Epithelial cell of proximal tubule (primary cell): ENCODE results near the gene PFKP. TPM values are rescaled to one million over a fixed set of nuclear protein-coding genes. Genes with fewer than 3 reads are reported as not detected.

ENCODE experiments used
- DNase-seq: peaks from one replicate; pipeline ENCODE4 v3.0.0-alpha.2; 2011; ENCODE audit warnings: low read depth
- H3K4me3 ChIP-seq: 2 replicates; pipeline ENCODE4 v1.5.1; 2011; ENCODE audit warnings: low read depth, mild to moderate bottlenecking, low read length
- CTCF ChIP-seq: conservative IDR thresholded peaks from 2 replicates; pipeline ENCODE4 v1.5.1; 2012; ENCODE audit warnings: low read depth, mild to moderate bottlenecking, low read length
- total RNA-seq: library from RNA; depleted of rRNA; stranded (reverse); fragments of >200 nt; gene quantifications from 2 replicates; pipeline ENCODE4 v1.2.3, GENCODE V29; 2015

PFKP gene
- total RNA-seq, 1 donor from 2014 or later = 402 TPM

- no peak for DNase-seq
- H3K4me3 ChIP-seq = no peak overlapping the region
- no peak for TF ChIP-seq CTCF
These were observed 79.9 kb downstream of the PFKP start for GRCh38 chr10:3147117-3147820.

- H3K4me3 ChIP-seq = no peak overlapping the region
- no peak for TF ChIP-seq CTCF
- no peak for DNase-seq
These were observed 80.7 kb downstream of the PFKP start for GRCh38 chr10:3148041-3148440.

- no peak for TF ChIP-seq CTCF
- H3K4me3 ChIP-seq = no peak overlapping the region
- no peak for DNase-seq
These were observed 81.6 kb downstream of the PFKP start for GRCh38 chr10:3148994-3149393.

- H3K4me3 ChIP-seq = no peak overlapping the region
- TF ChIP-seq CTCF = no peak
- DNase-seq = no peak
These were observed 82.6 kb downstream of the PFKP start for GRCh38 chr10:3149918-3150317.

GRCh38 chr10:3150366-3150765, 83.0 kb downstream of the PFKP start:
- no peak overlapping the region for H3K4me3 ChIP-seq
- no peak for TF ChIP-seq CTCF
- DNase-seq = no peak

- TF ChIP-seq CTCF = no peak
- H3K4me3 ChIP-seq = no peak overlapping the region
- no peak for DNase-seq
These were observed 83.6 kb downstream of the PFKP start for GRCh38 chr10:3150961-3151360.

- no peak for TF ChIP-seq CTCF
- DNase-seq = no peak
- no peak overlapping the region for H3K4me3 ChIP-seq
These were observed 84.7 kb downstream of the PFKP start for GRCh38 chr10:3151889-3152565.
